ENCODE measurements around the gene HECTD2. TPM values are rescaled to one million over a fixed set of nuclear protein-coding genes. Genes with fewer than 3 reads are reported as not detected.

HECTD2 gene
- polyA plus RNA-seq, 1 experiment, result 13.0 TPM

GRCh38 chr10:91555455-91555854, 145.3 kb downstream of the HECTD2 start:
- CTCF ChIA-PET, result no interaction called here
- DNase-seq (ENCODE audit: low read depth, low spot score), result no peak
- Histone ChIP-seq H3K4me3 (ENCODE audit: low read depth, low read length) (no peak overlapping the region), H3K27ac (ENCODE audit: low read depth, low read length) (no peak overlapping the region), H3K9me3 (ENCODE audit: control insufficient read depth, insufficient read depth, low read length) (no peaks in the 10 kb centered on the region), H3K27me3 (ENCODE audit: control insufficient read depth, insufficient read depth, low read length) (no peaks in the 10 kb centered on the region)
- POLR2A ChIA-PET, result no interaction called here
- no peak for TF ChIP-seq CTCF (IDR thresholded peaks at IDR 0.05; ENCODE audit: low read depth, low read length)

GRCh38 chr10:91556691-91557566, 146.8 kb downstream of the HECTD2 start:
- Histone ChIP-seq H3K27me3 (ENCODE audit: control insufficient read depth, insufficient read depth, low read length) (no peaks in the 10 kb centered on the region), H3K9me3 (ENCODE audit: control insufficient read depth, insufficient read depth, low read length) (no peaks in the 10 kb centered on the region; the same call in 1 of the 2 replicates), H3K4me3 (ENCODE audit: low read depth, low read length) (no peak overlapping the region), H3K27ac (ENCODE audit: low read depth, low read length) (no peak overlapping the region)
- DNase-seq (ENCODE audit: low read depth, low spot score), result no peak
- ChIA-PET POLR2A (no interaction called here), CTCF (no interaction called here)
- TF ChIP-seq CTCF (IDR thresholded peaks at IDR 0.05; ENCODE audit: low read depth, low read length), result no peak

- no peak for TF ChIP-seq CTCF (IDR thresholded peaks at IDR 0.05; ENCODE audit: low read depth, low read length)
- Histone ChIP-seq H3K27me3 (ENCODE audit: control insufficient read depth, insufficient read depth, low read length) (no peaks in the 10 kb centered on the region), H3K9me3 (ENCODE audit: control insufficient read depth, insufficient read depth, low read length) (no peaks in the 10 kb centered on the region; the same call in 1 of the 2 replicates), H3K4me3 (ENCODE audit: low read depth, low read length) (no peak overlapping the region), H3K27ac (ENCODE audit: low read depth, low read length) (no peak overlapping the region)
- no peak for DNase-seq (ENCODE audit: low read depth, low spot score)
- ChIA-PET POLR2A (no interaction called here), CTCF (interaction anchor here (1.6 kb wide), 1 partner anchor 77 kb away, joined by 9 read pairs; no protein-coding TSS in a partner anchor)
Observed at GRCh38 chr10:91557651-91558111, 147.5 kb downstream of the HECTD2 start.

GRCh38 chr10:91558473-91558872, 148.3 kb downstream of the HECTD2 start:
- no peak for TF ChIP-seq CTCF (IDR thresholded peaks at IDR 0.05; ENCODE audit: low read depth, low read length)
- H3K27ac ChIP-seq (ENCODE audit: low read depth, low read length), result no peak overlapping the region
- H3K27me3 ChIP-seq (ENCODE audit: control insufficient read depth, insufficient read depth, low read length), result no peaks in the 10 kb centered on the region
- H3K4me3 ChIP-seq (ENCODE audit: low read depth, low read length), result no peak overlapping the region
- no peaks in the 10 kb centered on the region; the same call in 1 of the 2 replicates for H3K9me3 ChIP-seq (ENCODE audit: control insufficient read depth, insufficient read depth, low read length)
- ChIA-PET CTCF (interaction anchor here (1.6 kb wide), 1 partner anchor 77 kb away, joined by 9 read pairs; no protein-coding TSS in a partner anchor), POLR2A (interaction anchor here (0.6 kb wide), 2 partner anchors 148 to 257 kb away, joined by 3 read pairs; no protein-coding TSS in a partner anchor)
- no peak for DNase-seq (ENCODE audit: low read depth, low spot score)

- no peaks in the 10 kb centered on the region for H3K27me3 ChIP-seq (ENCODE audit: control insufficient read depth, insufficient read depth, low read length)
- TF ChIP-seq CTCF (IDR thresholded peaks at IDR 0.05; ENCODE audit: low read depth, low read length), result no peak
- DNase-seq (ENCODE audit: low read depth, low spot score), result no peak
- H3K27ac ChIP-seq (ENCODE audit: low read depth, low read length), result no peak overlapping the region
- ChIA-PET CTCF (interaction anchor here (1.6 kb wide), 1 partner anchor 76 kb away, joined by 9 read pairs; no protein-coding TSS in a partner anchor), POLR2A (interaction anchor here (0.6 kb wide), 2 partner anchors 149 to 258 kb away, joined by 3 read pairs; no protein-coding TSS in a partner anchor)
- H3K9me3 ChIP-seq (ENCODE audit: control insufficient read depth, insufficient read depth, low read length), result no peaks in the 10 kb centered on the region; the same call in 1 of the 2 replicates
- H3K4me3 ChIP-seq (ENCODE audit: low read depth, low read length), result no peak overlapping the region
Observed at GRCh38 chr10:91559169-91559568, 149.0 kb downstream of the HECTD2 start.

All from AG04450 (cell line).